ENCODE measurements around the gene COMMD7. TPM values are rescaled to one million over a fixed set of nuclear protein-coding genes. Genes with fewer than 3 reads are reported as not detected.
A peak's percentile ranks its signal among the peaks of the same experiment; 100 is the strongest.
"Not testable (repeated sequence)": the region's sequence is repeated elsewhere in the genome, so short reads cannot be mapped to it uniquely, and the experiment has no call there.

Gene COMMD7
- total RNA-seq, 2 experiments from 2014 or later = 30.7 to 34.0 TPM

GRCh38 chr20:32709632-32710121, 33.6 kb downstream of the COMMD7 start:
- DNase-seq = no peak
- no peak overlapping the region for H3K27ac Mint-ChIP-seq
- no peak for TF ChIP-seq CTCF (IDR thresholded peaks at IDR 0.05)
- intact Hi-C loops (cut with micrococcal nuclease) = no loop called here
- no peaks in the 10 kb centered on the region for H3K9me3 Mint-ChIP-seq
- ChIA-PET POLR2A (no interaction called here), CTCF (interaction anchor here (0.8 to 2.9 kb wide), 2 partner anchors 69 kb away, joined by 4 to 14 read pairs; no protein-coding TSS in a partner anchor)
- no peak overlapping the region for H3K4me3 Mint-ChIP-seq
- no peaks in the 10 kb centered on the region for H3K27me3 Mint-ChIP-seq
- ATAC-seq = no peak
- peaks cover 3% of the 10 kb centered on the region for H3K36me3 Mint-ChIP-seq (ENCODE audit: low read depth)
- peaks cover 16% of the 10 kb centered on the region for H3K4me1 Mint-ChIP-seq (ENCODE audit: low read depth)

GRCh38 chr20:32709029-32709631, 34.1 kb downstream of the COMMD7 start:
- H3K4me3 Mint-ChIP-seq; H3K27ac Mint-ChIP-seq; DNase-seq; H3K9me3 Mint-ChIP-seq; ATAC-seq; H3K27me3 Mint-ChIP-seq; H3K36me3 Mint-ChIP-seq (ENCODE audit: low read depth); intact Hi-C loops (cut with micrococcal nuclease): not testable (repeated sequence)
- ChIA-PET CTCF (interaction anchor here (2.9 kb wide), 1 partner anchor 69 kb away, joined by 14 read pairs; no protein-coding TSS in a partner anchor), POLR2A (interaction anchor here (0.5 kb wide), 1 partner anchor 12 kb away, joined by 3 read pairs; no protein-coding TSS in a partner anchor)
- peaks cover 16% of the 10 kb centered on the region for H3K4me1 Mint-ChIP-seq (ENCODE audit: low read depth)

GRCh38 chr20:32707691-32708581, 35.3 kb downstream of the COMMD7 start:
- Mint-ChIP-seq H3K4me1 (ENCODE audit: low read depth) (peaks cover 16% of the 10 kb centered on the region), H3K27ac (peak overlapping the region; percentile 72), H3K9me3 (no peaks in the 10 kb centered on the region), H3K27me3 (no peaks in the 10 kb centered on the region), H3K4me3 (no peak overlapping the region), H3K36me3 (ENCODE audit: low read depth) (peaks cover 15% of the 10 kb centered on the region)
- intact Hi-C loops (cut with micrococcal nuclease) = no loop called here
- no peak for ATAC-seq
- POLR2A ChIA-PET = no interaction called here
- CTCF ChIA-PET = interaction anchor here (2.9 kb wide), 1 partner anchor 70 kb away, joined by 14 read pairs; no protein-coding TSS in a partner anchor
- no peak for TF ChIP-seq CTCF (IDR thresholded peaks at IDR 0.05)
- DNase-seq = no peak

GRCh38 chr20:32706486-32706885, 36.8 kb downstream of the COMMD7 start:
- no peak for ATAC-seq
- TF ChIP-seq CTCF (IDR thresholded peaks at IDR 0.05) = no peak
- H3K36me3 Mint-ChIP-seq (ENCODE audit: low read depth) = peaks cover 15% of the 10 kb centered on the region
- no peak for DNase-seq
- POLR2A ChIA-PET = no interaction called here
- H3K9me3 Mint-ChIP-seq = no peaks in the 10 kb centered on the region
- intact Hi-C loops (cut with micrococcal nuclease) = no loop called here
- H3K4me1 Mint-ChIP-seq (ENCODE audit: low read depth) = peaks cover 16% of the 10 kb centered on the region
- H3K4me3 Mint-ChIP-seq = no peak overlapping the region
- CTCF ChIA-PET = no interaction called here
- no peaks in the 10 kb centered on the region for H3K27me3 Mint-ChIP-seq
- no peak overlapping the region for H3K27ac Mint-ChIP-seq

- Mint-ChIP-seq H3K27me3 (no peaks in the 10 kb centered on the region), H3K27ac (no peak overlapping the region), H3K9me3 (no peaks in the 10 kb centered on the region), H3K36me3 (ENCODE audit: low read depth) (peaks cover 18% of the 10 kb centered on the region), H3K4me1 (ENCODE audit: low read depth) (peaks cover 7% of the 10 kb centered on the region), H3K4me3 (no peak overlapping the region)
- DNase-seq = no peak
- ChIA-PET CTCF (interaction anchor here (1.0 to 2.2 kb wide), 3 partner anchors 29 to 76 kb away, joined by 5 to 8 read pairs (median 6); partner anchors contain the start of gene C20orf203), POLR2A (no interaction called here)
- intact Hi-C loops (cut with micrococcal nuclease) = no loop called here
- TF ChIP-seq CTCF (IDR thresholded peaks at IDR 0.05) = no peak
- no peak for ATAC-seq
Observed at GRCh38 chr20:32702706-32703425, 40.4 kb downstream of the COMMD7 start.

All from activated CD8-positive, alpha-beta T cell treated with anti-CD3 and anti-CD28 coated beads for 36 hours (primary cell).